Panc1 (cell line): ENCODE measurements around the gene FAM186B. TPM values are rescaled to one million over a fixed set of nuclear protein-coding genes. Genes with fewer than 3 reads are reported as not detected.

ENCODE experiments used
- ATAC-seq: fragments of 200-7000 bp; cut with Tn5 transposase; 2 replicates; pipeline ENCODE4 v1.9.1; 2020; ENCODE audit warnings: mild to moderate bottlenecking, moderate library complexity
- BruUV-seq: library from RNA; stranded (reverse); fragments of 400-500 nt; replicated peaks from 2 replicates; lab custom pipeline; 2021; lab: Mats Ljungman, UMichigan
- CTCF ChIA-PET: fragments of 300-600 bp; sonication (Branson Sonifier 250); formaldehyde crosslinking; loops from one replicate; lab custom pipeline; 2022; ENCODE audit warnings: antibody characterized with exemption; lab: Charles Lee
- POLR2A ChIA-PET: fragments of 300-600 bp; sonication (Branson Sonifier 250); formaldehyde crosslinking; loops from one replicate; lab custom pipeline; 2022; ENCODE audit warnings: antibody characterized with exemption; lab: Charles Lee
- DNase-seq: peaks from one replicate; pipeline ENCODE4 v3.0.0-alpha.2; 2010; ENCODE audit warnings: low read depth, low spot score
- H3K27ac ChIP-seq: 2 replicates; pipeline ENCODE4 v1.5.1; 2011; ENCODE audit warnings: mild to moderate bottlenecking, low read length, inconsistent platforms
- H3K27me3 ChIP-seq: fragments of 200-500 bp; sonication (Bioruptor generic); 2 replicates; pipeline ENCODE4 v1.6.0; 2014; ENCODE audit warnings: low read length, inconsistent platforms; ENCODE audit not compliant: control insufficient read depth, insufficient read depth
- H3K36me3 ChIP-seq: fragments of 200-500 bp; sonication (Bioruptor generic); 2 replicates; pipeline ENCODE4 v1.5.1; 2014; ENCODE audit warnings: inconsistent platforms, mild to moderate bottlenecking, low read length, moderate library complexity; ENCODE audit not compliant: control insufficient read depth, insufficient read depth
- H3K4me1 ChIP-seq: 2 replicates; pipeline ENCODE4 v1.5.1; 2011; ENCODE audit warnings: inconsistent platforms, mild to moderate bottlenecking, low read length, moderate library complexity; ENCODE audit not compliant: control insufficient read depth, insufficient read depth
- H3K4me3 ChIP-seq, 2 experiments: 2 replicates each; pipeline ENCODE4 v1.5.1; 2011 to 2012; ENCODE audit warnings: low read depth in 2 of 2, low read length in 2 of 2, mild to moderate bottlenecking in 2 of 2, inconsistent platforms in 1 of 2, moderate library complexity in 1 of 2
- H3K9me3 ChIP-seq: fragments of 200-500 bp; sonication (Bioruptor generic); 2 replicates; pipeline ENCODE4 v1.5.1; 2014; ENCODE audit warnings: low read depth, mild to moderate bottlenecking, inconsistent platforms, low read length, moderate library complexity; ENCODE audit not compliant: control insufficient read depth, insufficient read depth
- CTCF ChIP-seq: fragments of 450-650 bp; IDR thresholded peaks from 2 replicates; pipeline ENCODE4 v1.5.1; 2017; ENCODE audit warnings: mild to moderate bottlenecking
- POLR2AphosphoS5 ChIP-seq: IDR thresholded peaks from 2 replicates; pipeline ENCODE4 v1.6.1; 2012; ENCODE audit warnings: mild to moderate bottlenecking, low read depth, low read length, moderate library complexity
- REST ChIP-seq, 2 experiments: IDR thresholded peaks; 2 replicates each; pipeline ENCODE4 v1.6.1; 2011 to 2012; ENCODE audit warnings: low read depth in 2 of 2, control low read depth in 1 of 2, low read length in 1 of 2, mild to moderate bottlenecking in 1 of 2, moderate library complexity in 1 of 2; ENCODE audit not compliant: insufficient read depth in 1 of 2
- SIN3A ChIP-seq: IDR thresholded peaks from 2 replicates; pipeline ENCODE4 v1.6.1; 2012; ENCODE audit warnings: low read depth, mild to moderate bottlenecking, low read length, moderate library complexity, borderline replicate concordance; ENCODE audit not compliant: insufficient read depth
- TCF7L2 ChIP-seq: IDR thresholded peaks from 2 replicates; pipeline ENCODE4 v1.6.1; 2011; ENCODE audit warnings: mild to moderate bottlenecking, low read depth, low read length, inconsistent platforms
- in situ Hi-C: cut with HindIII; loops from 2 replicates; pipeline ENCODE4 v1.10.0; 2016; ENCODE audit warnings: low sequenced_read_pairs, low pct_unique_long_range_greater_than_20kb
- intact Hi-C: fragments of 100-400 bp; cut with micrococcal nuclease; formaldehyde crosslinking; loops from one replicate; pipeline ENCODE4 v1.10.0; 2022; ENCODE audit not compliant: unreplicated experiment
- total RNA-seq: library from RNA; stranded (reverse); gene quantifications from one replicate; pipeline ENCODE4 v1.2.1, GENCODE V29; 2021; ENCODE audit not compliant: unreplicated experiment

The FAM186B gene
- total RNA-seq, 1 experiment from 2014 or later: 0.13 TPM

GRCh38 chr12:49560695-49561094 is 44.7 kb downstream of the FAM186B start:
- in situ Hi-C loops: no loop called here
- H3K36me3 ChIP-seq: no peaks in the 10 kb centered on the region; the same call in 1 of the 2 replicates

GRCh38 chr12:49559011-49559675 is 46.3 kb downstream of the FAM186B start:
- Histone ChIP-seq H3K4me1 (no peaks in the 10 kb centered on the region), H3K36me3 (no peaks in the 10 kb centered on the region; the same call in 1 of the 2 replicates), H3K4me3 (no peak overlapping the region), H3K27ac (no peak overlapping the region), H3K27me3 (no peaks in the 10 kb centered on the region), H3K9me3 (no peaks in the 10 kb centered on the region)
- DNase-seq (no peak), ATAC-seq (no peak)
- in situ Hi-C loops: no loop called here
- TF ChIP-seq TCF7L2 (no peak), REST (IDR thresholded peaks at IDR 0.05; ENCODE audit: insufficient read depth in 1 of 2, low read depth in 2 of 2, low read length in 1 of 2) (no peak), POLR2AphosphoS5 (no peak), CTCF (no peak), SIN3A (no peak)
- intact Hi-C loops: no loop called here
- ChIA-PET POLR2A (no interaction called here), CTCF (no interaction called here)
- BruUV-seq: no TSS peak

More at GRCh38 chr12:49560695-49561094, 44.7 kb downstream of the FAM186B start:
- ATAC-seq (no peak), DNase-seq (no peak)
- no peaks in the 10 kb centered on the region for H3K27me3 ChIP-seq
- no TSS peak for BruUV-seq
- POLR2A ChIA-PET: no interaction called here
- intact Hi-C loops: no loop called here
- no peak for TF ChIP-seq REST (IDR thresholded peaks at IDR 0.05; ENCODE audit: insufficient read depth in 1 of 2, low read depth in 2 of 2, low read length in 1 of 2)
- TF ChIP-seq POLR2AphosphoS5: no peak
- no peak for TF ChIP-seq CTCF
- TF ChIP-seq SIN3A: no peak
- no peak for TF ChIP-seq TCF7L2
- CTCF ChIA-PET: no interaction called here
- H3K4me1 ChIP-seq: no peaks in the 10 kb centered on the region
- H3K27ac ChIP-seq: no peak overlapping the region
- H3K9me3 ChIP-seq: no peaks in the 10 kb centered on the region
- H3K4me3 ChIP-seq: no peak overlapping the region
